Raji (cell line): ENCODE results near the gene RETREG1.

Source experiments
- POLR2A ChIP-seq: IDR thresholded peaks from 2 replicates; pipeline ENCODE4 v1.6.1; 2011; ENCODE audit warnings: low read depth, low read length, control low read depth; ENCODE audit not compliant: insufficient read depth

RETREG1 gene

GRCh38 chr5:16500024-16500423 is 116.8 kb downstream of the RETREG1 start:
- TF ChIP-seq POLR2A, result no peak

- TF ChIP-seq POLR2A, result no peak
Observed at GRCh38 chr5:16497546-16497945, 119.3 kb downstream of the RETREG1 start.

GRCh38 chr5:16493261-16493660 is 123.5 kb downstream of the RETREG1 start:
- no peak for TF ChIP-seq POLR2A

- TF ChIP-seq POLR2A, result no peak
Observed at GRCh38 chr5:16492398-16493140, 124.2 kb downstream of the RETREG1 start.

- TF ChIP-seq POLR2A, result no peak
Observed at GRCh38 chr5:16490911-16491310, 125.9 kb downstream of the RETREG1 start.

GRCh38 chr5:16489322-16489791 is 127.4 kb downstream of the RETREG1 start:
- no peak for TF ChIP-seq POLR2A

- TF ChIP-seq POLR2A, result no peak
Observed at GRCh38 chr5:16487456-16487855, 129.3 kb downstream of the RETREG1 start.

GRCh38 chr5:16486711-16487111 is 130.1 kb downstream of the RETREG1 start:
- TF ChIP-seq POLR2A, result no peak

GRCh38 chr5:16485656-16486055 is 131.1 kb downstream of the RETREG1 start:
- no peak for TF ChIP-seq POLR2A

GRCh38 chr5:16484081-16484480 is 132.7 kb downstream of the RETREG1 start:
- TF ChIP-seq POLR2A, result no peak

- TF ChIP-seq POLR2A, result no peak
Observed at GRCh38 chr5:16483361-16483760, 133.4 kb downstream of the RETREG1 start.

GRCh38 chr5:16482891-16483290 is 133.9 kb downstream of the RETREG1 start:
- TF ChIP-seq POLR2A, result no peak

- TF ChIP-seq POLR2A, result no peak
Observed at GRCh38 chr5:16480821-16481538, 135.8 kb downstream of the RETREG1 start.

GRCh38 chr5:16480144-16480543 is 136.7 kb downstream of the RETREG1 start:
- no peak for TF ChIP-seq POLR2A

- TF ChIP-seq POLR2A, result no peak
Observed at GRCh38 chr5:16477541-16477940, 139.3 kb downstream of the RETREG1 start.

GRCh38 chr5:16471387-16471786 is 145.4 kb downstream of the RETREG1 start:
- TF ChIP-seq POLR2A, result no peak
